Stimulated activated CD4-positive, alpha-beta T cell treated with anti-CD3 and anti-CD28 coated beads, Interleukin-1b, Interleukin-23, amount 100 ng/mL, for 48 hours (primary cell): ENCODE results near the gene NHLH2.

Source experiments
- DNase-seq: peaks from one replicate; pipeline ENCODE4 v3.0.0-alpha.2; 2020

Gene NHLH2

DNA sequence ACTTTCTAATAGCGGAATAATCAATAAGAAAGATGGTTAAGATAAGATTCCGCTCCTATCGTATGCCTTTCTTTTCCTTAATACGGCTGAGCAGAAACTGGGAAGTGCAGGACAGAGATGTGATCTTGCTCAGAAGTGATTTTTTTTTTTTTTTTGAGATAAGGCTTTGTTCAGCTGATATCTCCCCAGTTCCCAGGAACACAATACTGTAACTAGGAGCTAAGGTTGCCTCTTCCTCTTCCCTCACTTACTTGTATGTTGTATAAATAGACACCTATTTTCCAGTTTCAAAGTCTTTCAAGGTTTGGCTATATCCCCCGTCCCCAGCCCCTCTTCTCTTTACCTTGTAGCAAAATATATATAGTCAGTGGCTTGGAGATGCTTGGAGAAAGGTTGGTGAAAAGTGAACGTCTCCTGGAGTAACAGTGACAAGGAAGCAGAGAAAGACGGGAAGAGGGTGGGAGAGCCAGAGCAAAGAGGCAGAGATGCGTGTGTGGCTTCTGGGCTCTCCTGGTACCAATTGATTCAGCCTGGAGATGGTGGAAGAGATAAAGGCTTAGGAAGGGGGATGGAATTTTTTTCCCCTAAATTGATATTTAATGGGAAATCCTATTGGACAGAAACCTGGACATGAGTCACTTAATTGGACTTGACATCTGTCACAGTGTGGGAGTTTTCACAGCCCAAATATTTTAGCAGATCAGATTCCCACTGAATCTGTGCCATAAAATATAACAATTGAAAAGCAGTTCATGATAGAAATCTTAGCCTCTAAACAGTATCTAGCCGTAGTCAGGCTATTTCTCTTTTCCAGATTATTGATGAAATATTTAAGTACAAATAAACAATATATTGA is at the start of gene NHLH2:
Gene NHLH2, minus strand, starts transcription at position 522 of the 856 bp plus-strand sequence. CDS start 2,754 bp downstream, outside the sequence.
- no peak for DNase-seq

DNA sequence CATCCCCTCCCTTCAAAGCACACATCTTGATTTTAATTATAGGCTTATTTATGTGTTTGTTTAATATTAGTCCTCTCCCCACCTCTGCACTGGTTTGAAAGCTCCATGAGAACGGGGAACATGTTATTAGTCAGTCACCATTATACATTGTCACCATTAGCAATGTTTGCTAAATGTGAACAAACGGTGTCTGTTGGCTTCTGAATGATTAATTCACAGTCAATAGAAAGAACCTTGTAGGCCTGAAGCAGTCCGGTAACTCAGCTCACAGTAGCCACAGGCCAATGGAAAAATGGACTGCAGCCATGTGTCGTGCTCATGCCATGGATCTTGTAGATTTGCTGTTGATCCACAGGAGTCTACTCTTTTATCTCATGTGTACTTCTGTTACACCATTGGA is 49.7 kb upstream of the NHLH2 start:
- DNase-seq, result no peak

DNA sequence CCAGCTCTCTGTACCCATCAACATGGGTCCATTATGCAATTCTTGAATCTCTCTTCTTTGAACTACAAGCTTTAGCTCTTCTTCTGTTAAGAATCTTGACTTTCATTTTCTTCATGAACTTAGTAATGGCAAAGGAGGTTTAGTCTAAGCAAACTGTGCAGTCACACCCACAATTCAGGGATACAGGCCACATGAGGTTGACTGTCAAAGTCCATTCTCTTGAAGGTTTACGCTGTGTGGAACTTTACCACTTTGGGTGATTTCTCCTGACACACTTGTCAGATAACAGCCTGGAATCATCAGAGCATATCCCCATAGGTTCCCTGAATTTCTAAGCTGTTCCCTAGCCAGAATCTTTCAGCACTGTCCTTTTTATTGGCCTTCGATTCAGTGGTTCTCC is 48.0 kb upstream of the NHLH2 start:
- no peak for DNase-seq

DNA sequence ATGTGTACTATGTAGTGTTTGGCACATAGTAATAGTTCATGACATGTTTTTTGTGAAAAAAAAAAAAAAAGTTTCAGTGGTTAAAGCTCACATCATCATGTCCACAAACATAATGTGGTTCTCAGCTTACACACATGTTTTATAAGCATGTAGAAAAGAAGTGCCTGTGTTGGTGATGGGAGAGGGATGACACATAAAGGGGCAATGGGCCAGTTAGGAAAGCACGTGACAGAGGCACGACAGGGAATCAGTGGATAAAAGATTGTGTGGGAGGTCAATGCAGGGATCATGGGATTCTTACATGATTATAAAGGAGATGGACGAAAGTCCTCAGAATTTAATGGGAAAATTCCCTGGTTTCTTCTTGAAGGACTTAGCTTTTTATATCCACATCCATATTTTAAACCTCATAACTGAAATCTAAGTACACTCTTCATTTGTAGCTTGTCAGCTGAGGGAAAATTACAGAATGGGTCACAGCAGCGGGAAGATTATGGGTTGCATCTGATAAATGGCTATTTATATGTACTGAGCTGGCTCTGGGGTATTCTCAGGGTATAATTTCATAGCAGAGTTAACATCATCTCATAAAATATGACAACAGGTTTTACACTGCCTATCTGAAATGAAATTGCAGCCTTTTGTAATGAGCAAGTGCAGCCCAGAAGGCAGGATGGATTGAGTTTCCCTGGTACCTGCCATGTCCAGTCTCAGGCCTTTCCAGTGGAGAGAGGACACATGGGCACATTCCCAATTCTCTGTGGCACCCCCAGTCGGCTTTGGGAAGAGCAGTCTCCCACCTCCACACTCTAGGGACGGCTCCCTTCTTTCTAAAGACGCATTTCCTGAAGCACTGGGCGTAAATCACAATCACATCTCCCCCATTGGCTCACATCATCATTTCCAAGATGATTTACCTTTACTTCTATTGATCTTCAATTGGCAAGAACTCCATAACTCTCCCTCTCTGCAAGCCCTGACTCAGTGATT is 42.3 kb upstream of the NHLH2 start:
- no peak for DNase-seq

DNA sequence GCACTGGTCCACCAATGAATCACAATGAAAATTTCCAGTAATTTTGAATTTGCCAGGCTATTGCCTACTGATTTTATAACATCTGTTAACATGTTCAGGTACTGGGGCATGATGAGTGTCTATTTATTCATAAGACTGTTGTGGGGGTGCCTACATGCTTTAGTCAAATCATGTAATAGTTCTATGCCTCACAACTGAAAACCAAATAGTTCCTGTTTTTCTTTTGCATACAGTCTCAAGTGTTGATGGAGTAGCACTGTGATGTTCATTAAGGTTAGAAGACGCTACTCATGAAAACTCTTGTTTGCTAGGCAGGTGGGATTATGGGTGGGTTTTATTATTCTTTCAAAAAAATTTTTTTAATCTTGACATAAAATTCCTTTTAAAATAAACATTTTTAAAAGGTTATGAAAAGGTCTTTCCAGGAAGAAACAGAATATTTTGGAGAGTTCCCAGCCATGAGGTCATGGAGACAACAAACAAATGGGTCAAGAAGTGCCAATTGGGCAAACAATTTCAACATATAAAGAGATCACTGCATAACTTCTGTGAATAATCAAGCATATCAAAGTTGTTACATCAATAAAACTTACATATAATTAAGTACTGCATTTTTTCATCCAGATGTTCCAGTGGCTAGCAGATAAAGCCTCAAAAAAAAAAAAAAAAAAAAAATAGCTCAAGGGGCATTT is 40.2 kb upstream of the NHLH2 start:
- no peak for DNase-seq

DNA sequence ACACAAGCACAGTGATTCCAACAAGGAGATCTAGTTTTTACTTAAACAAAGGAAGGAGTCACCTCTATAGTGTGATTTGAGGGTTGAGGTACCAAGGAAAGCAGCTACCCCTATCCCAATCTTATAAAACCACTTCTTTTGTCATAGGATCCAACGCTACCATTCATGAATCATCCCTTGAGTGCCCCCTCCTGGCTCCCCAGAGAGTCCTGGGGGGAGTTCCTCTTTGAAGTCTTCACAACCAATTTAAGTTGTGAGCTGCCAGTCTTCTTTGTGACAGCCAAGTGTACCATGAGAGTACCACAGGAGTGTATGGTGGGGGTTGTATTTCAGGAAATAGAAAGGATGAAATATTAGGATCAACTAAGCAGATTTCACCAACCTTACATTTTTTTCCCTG is 39.1 kb upstream of the NHLH2 start:
- no peak for DNase-seq

DNA sequence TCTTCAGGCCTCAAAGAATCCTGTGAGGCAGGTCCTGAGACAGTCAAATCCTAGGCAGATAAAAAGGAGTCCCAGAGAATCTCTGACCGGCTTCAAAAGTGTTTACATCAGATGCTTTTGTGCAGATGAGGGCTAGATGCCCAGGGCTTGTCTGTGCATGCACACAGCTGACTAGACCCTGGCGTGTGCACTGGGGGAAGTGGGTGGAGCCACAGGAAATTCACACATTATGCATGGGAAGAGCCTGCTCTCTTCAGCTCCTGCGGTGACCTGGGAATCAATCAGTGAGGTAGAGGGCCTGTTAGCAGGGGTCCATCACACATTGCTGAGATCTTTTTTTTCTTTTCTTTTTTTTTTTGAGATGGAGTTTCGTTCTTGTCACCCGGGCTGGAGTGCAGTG is 36.6 kb upstream of the NHLH2 start:
- DNase-seq, result no peak

DNA sequence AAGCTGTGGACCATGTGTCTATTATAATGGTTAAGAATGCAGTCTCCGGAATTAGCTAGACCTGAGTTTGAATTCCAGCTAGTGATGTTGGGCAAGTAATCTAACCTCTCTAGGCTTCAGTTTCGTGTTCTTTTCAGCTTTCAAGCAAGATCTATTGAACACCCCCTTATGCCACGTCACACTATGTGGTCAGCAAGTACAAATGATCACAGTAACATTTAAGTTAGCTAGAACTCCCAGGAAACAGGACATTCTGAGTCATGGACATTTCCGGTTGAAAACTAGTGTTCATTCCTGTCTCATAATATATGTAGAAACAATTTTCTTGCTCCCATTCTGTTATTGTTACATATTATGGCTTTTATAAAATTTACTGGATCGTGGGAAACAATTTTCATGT is 34.0 kb upstream of the NHLH2 start:
- no peak for DNase-seq

DNA sequence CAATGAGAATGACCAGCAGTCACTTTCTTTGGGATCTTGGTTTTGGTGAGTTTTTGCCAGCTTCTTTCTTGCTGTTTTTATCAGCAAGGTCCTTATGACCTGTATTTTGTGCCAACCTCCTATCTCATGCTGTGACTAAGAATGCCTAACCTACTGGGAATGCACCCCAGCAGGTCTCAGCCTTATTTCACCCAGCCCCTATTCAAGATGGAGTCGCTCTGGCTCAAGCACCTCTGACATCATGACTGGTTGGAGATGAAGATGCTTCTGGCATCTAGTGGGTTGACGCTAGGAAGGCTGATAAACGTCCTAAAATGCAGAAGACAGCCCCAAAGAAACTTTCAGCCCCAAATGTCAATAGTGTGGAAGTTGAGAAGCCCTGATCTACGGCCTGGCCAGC is 33.6 kb upstream of the NHLH2 start:
- no peak for DNase-seq

DNA sequence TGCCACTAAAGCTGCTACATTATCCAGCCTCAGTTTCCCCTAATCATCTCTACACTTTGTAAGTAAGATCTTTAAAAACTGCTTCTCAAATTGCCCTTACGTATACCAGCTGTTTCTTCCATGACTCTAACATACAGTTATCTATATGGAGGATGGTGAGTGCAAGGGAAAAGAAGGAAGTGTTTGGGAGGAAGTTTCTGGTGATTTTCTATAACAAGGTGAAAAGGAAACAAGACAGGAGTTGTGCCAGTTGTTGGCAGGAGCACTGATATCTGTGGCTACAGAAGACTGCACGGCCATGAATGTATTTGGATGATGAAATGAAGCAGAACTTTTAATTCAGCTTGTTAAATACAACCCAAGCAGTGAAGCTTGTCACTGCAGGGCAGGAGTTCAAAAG is 32.3 kb upstream of the NHLH2 start:
- no peak for DNase-seq

DNA sequence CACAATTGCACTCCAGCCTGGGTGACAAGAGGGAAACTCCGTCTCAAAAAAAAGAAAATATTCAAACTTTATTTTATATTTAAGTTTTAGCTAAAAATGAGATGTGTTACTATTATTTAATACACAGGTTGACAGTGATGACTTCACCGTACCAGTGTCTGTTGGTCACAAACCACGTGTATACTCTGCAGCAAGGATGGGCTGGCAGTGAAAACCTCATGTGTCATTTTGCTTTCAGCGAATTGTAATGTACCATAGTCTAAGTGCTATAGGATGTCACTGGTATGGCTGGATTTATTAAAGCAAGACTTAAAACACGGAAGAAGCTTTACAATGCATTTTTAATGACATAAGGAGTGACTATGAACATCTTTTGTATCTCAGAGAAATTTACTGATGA is 28.1 kb upstream of the NHLH2 start:
- no peak for DNase-seq

DNA sequence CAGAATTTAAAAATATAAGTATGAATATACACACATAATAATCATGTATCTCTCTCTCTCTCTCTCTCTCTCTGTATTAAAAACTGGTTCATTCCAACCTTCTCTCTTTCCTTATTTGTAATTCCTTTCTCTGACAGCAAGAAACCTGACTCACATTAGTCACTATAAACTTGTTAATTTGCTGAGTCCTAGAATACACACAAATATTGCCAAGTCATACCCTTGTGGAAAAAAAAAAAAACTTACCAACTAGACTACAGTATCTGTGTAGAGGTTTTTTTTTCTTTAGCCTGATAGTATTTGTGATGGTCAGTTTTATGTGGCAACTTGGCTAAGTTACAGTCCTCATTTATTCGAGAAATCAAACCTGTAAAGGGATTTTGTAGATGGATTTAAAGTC is 26.3 kb upstream of the NHLH2 start:
- no peak for DNase-seq

DNA sequence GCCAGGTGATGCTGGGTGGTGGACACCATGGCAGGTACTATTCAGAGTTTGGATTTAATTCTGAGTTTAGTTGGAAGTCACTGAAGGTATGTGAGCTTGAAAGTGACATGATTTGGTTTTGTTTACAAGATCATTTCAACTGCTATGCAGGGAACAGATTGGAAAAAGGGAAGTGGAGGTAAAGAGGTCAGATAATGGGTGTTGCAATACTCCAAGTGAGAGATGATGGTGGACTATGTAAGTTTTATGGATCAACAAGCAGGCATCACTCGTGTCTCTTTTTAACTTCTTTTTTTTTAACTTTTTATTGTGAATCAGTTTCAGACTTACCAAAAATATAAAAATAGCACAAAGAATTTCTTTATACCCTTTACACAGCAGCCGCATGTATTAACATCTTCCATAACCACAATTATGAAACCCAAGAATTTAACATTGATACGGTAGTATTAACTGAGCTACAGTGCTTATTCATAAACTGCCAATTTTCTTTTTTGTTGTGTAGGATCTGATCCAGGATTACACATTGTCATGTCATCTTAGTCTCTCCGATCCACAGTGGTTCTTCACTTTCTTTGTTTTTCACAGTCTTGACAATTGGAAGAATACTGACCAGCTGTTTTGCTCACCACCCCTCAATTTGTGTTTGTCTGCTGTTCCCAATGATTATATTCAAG is 24.9 kb upstream of the NHLH2 start:
- DNase-seq, result no peak

DNA sequence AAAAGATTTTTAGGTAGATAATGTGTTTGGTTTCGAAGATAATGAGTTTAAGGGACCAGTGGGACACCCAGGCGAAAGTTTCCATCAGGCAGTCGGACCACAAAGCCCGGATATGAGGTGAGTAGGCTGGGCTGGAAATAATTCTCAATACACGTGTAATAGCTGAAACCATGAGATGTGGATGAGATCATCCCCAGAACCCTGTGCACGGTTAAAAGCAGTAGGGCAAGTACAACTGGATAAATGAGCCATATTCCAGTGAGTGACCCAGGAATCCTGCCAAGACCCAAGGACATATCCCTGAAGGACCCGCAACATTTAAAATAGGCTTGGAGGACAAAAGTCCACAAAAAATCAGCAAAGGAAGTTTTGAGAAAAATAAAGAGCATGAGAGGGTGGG is 21.5 kb upstream of the NHLH2 start:
- DNase-seq, result no peak

DNA sequence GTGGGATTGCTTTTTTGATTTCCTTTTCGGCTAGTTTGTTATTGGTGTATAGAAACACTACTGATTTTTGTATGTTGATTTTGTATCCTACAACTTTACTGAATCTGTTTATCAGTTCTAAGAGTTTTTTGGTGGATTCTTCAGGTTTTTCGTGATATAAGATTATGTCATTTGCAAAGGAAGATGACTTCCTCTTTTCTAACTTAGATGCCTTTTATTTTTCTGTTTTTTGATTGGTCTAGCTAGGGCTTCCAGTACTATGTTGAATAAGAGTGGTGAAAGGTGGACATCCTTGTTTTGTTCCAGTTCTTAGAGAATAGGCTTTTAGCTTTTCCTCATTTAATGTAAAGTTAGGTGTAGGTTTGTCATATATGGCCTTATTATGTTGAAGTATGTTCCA is 13.1 kb upstream of the NHLH2 start:
- no peak for DNase-seq

DNA sequence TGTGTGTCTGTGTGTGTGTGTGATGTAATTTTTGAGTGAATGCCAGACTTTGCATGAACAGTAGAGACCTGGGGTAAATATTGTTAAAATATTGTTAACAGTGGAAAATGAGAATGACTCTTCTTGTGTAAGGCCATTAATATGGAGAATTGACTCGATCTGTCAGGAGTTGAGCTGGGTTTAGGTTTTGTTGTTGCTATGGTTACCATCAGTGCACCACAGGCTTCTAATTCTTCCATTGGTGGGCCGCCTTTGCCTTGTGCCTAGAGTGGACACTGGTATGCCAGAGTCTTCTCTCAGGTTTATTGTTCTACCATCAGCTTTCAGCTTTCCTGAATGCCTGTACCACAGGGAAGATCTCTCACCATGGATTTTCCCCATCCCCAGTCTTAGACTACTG is 10.0 kb upstream of the NHLH2 start:
- DNase-seq, result no peak

DNA sequence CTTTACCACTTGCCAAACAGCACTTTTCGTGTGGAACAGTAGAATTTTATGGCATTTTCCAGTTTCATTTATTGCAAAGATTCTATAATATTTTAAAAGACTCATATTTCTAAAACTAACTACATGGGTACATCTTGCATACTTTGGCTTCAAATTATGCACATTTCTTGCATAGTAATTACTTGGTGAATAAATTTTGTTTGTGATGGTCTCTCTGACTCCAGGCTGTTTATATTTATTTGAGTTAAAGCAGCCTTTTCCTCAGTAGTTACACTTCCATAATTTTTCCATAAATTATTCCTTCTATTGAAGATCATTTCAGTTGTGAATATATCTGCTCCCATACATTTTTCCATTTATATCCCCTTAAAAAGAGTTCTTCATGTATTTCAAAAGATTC is 6.9 kb upstream of the NHLH2 start:
- DNase-seq, result no peak

DNA sequence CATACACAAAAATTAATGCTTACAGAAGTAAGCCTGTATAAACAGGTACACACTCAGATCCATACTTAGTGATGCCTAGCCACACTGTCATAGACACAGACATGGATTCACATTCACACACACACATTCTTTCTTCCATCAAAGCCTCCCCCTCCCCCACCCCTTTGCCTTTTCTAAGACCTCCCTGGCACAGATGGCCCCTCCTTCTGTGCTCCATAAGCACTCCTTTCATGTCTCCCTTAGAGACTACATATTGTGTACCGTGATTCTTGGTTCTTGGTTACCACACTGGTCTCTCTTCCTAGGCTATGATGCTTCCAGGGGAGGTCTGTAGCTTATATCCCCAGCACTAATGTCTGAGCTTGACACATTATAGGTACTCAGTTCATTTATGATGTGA is 2.0 kb upstream of the NHLH2 start:
- no peak for DNase-seq

DNA sequence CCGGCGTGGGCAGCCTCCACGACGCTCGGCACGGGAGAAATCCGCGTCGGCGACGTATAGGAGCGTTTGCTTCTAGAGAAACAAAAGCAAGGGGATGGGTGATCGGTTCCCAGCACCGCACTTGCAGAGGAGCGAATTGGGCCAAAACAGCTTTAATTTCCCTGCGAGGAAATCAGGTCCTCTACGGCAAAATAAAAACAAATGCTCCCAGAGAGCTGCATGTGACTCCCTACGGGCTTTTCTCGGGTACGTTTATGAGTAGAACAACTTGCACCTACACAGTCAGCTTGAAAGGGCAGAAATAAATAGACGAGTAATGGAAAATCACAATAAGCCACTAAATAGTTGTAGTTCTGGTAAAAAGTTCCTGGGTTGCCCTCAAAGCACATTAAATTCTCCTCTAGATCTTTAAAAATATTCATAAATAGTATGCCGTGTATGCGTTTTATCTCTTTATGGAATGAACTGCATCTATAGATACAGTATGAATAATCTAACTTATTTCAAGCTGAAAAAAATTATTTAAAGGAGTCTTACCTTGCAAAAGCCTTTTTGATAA is 1.2 kb downstream of the NHLH2 start:
- DNase-seq, result no peak

DNA sequence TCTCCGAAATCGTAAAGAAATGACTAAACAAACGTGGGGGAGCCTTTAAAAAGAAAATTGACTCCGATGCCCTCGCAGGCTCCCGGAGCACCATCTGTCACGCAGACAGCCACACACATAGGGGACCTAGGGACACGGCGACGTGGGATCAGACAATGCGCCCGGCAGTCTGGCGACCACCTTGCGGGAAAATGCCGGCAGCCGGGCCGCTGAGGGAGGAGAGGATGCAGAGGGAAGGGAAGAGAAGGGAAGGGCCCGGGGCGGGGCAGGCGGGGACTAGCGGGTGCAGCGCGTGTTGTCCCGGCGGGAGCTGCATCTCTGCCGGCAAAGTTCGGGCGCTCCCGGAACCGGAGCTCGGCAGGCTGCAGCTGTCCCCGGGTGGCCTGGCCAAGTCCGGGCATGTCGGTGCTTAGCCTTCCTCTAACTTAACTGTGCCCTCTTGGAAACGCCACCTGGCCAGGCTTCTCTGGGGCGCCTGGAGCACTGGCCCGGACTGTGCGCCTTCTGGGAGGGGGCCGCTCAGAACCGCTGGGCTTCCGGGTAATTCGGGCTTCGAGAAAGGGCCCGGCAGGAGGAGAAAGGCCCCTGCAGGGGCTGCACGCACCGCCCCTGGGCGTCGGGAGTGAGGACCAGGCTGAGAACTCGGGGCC is 1.8 kb downstream of the NHLH2 start:
- DNase-seq, result no peak

DNA sequence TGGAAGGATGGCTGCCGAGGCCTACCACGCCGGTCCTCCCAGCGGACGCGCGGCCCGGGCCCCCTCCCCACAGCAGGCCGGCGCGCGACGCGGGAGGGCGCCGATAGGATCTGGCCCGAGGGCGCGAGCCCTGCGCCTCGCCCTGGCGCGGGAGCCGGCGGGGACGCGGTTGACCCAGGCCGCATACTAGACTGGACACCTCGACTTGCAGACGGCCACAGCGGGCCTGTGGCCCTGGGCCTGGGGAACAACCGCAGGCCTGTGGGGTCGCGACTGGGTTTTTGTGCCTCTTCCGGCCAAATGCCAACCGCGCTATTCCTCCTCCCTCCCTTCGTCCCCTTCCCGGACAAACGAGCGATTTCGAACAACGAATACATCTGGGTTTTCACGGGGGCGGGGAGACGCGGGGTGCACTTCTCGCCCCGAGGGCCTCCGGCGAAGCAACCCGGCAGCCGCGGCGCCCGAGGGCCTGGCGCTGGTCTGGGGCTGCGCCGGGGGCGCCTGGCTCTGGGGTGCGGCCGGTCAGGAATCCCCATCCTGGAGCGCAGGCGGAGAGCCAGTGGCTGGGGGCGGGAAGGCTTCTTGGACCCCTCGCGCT is 2.4 kb downstream of the NHLH2 start:
- no peak for DNase-seq
